Adrenal gland (tissue), 12 donors: ENCODE results near the gene TUBB4A. TPM values are rescaled to one million over a fixed set of nuclear protein-coding genes. Genes with fewer than 3 reads are reported as not detected.

Source experiments
- DNase-seq, 7 donors: peaks; one replicate each; pipeline ENCODE4 v3.0.0-alpha.2; 2019 to 2020
- H3K27ac ChIP-seq, 5 donors: fragments of 200-600 bp; sonication (generic) in 4 of 5; 1 replicate in 3 of 5; 2 replicates in 2 of 5; pipeline versions ENCODE4 v1.5.1 to v1.8.0; 2016 to 2020; ENCODE audit warnings: mild to moderate bottlenecking in 1 of 5
- H3K27me3 ChIP-seq: fragments of 200-600 bp; 2 replicates; pipeline ENCODE4 v1.8.0; 2021
- H3K36me3 ChIP-seq, 2 donors: fragments of 200-600 bp; replicated peaks in 1 of 2; 1 replicate in 1 of 2; 2 replicates in 1 of 2; pipeline versions ENCODE4 v1.5.1 to v1.8.0; 2018 to 2022
- H3K4me1 ChIP-seq, 2 donors: fragments of 200-600 bp; replicated peaks in 1 of 2; 1 replicate in 1 of 2; 2 replicates in 1 of 2; pipeline versions ENCODE4 v1.5.1 to v1.8.0; 2018 to 2021
- H3K4me3 ChIP-seq, 4 donors: fragments of 200-600 bp; sonication (generic) in 3 of 4; one replicate each; pipeline ENCODE4 v1.5.1; 2016 to 2018
- H3K9me3 ChIP-seq, 3 donors: fragments of 200-600 bp; sonication (generic) in 1 of 3; replicated peaks in 1 of 3; 1 replicate in 2 of 3; 2 replicates in 1 of 3; pipeline versions ENCODE4 v1.5.1 to v1.8.0; 2016 to 2021
- CTCF ChIP-seq, 6 experiments: fragments of 450-650 bp in 4 of 6; fragments of 200-600 bp in 2 of 6; sonication (generic) in 1 of 6; IDR thresholded peaks; 1 replicate in 5 of 6; 2 replicates in 1 of 6; pipeline versions ENCODE4 v1.5.1 to v1.8.0; 2016 to 2021; ENCODE audit warnings: antibody characterized with exemption in 6 of 6, mild to moderate bottlenecking in 2 of 6, moderate library complexity in 1 of 6
- POLR2A ChIP-seq, 2 donors: fragments of 450-650 bp; IDR thresholded peaks; one replicate each; pipeline ENCODE4 v1.6.1; 2017; ENCODE audit warnings: antibody characterized with exemption in 2 of 2, mild to moderate bottlenecking in 2 of 2, moderate library complexity in 1 of 2
- WGBS, 4 donors: extraction: QIAGEN DNeasy Blood & Tissue Kit in 2 of 4; methylation state at CpG; one replicate each; pipeline versions ENCODE4 v1.1.5 to v1.1.7; 2013 to 2017; 5-methylcytosine and 5-hydroxymethylcytosine counted together
- intact Hi-C, 2 donors: fragments of 100-400 bp; cut with DNase I; formaldehyde crosslinking; loops; one replicate each; pipeline versions ENCODE4 v1.14.1 to v1.15.0; 2022 to 2023
- polyA plus RNA-seq, 3 donors: library from polyadenylated mRNA; stranded (reverse); fragments of 200-250 nt in 2 of 3; fragments of 350-450 nt in 1 of 3; fragmentation: Illumina TruSeq in 1 of 3; extraction: RNeasy Lipid Tissue Mini Kit (QIAGEN cat#74804) in 1 of 3; gene quantifications; one replicate each; pipeline ENCODE4 v1.2.3, GENCODE V29; 2013 to 2014
- total RNA-seq, 9 donors: library from RNA; depleted of rRNA in 4 of 9; stranded (reverse); fragments of >200 nt in 4 of 9; fragments of 120-200 nt in 1 of 9; fragmentation: NEBNext Ultra II Directional in 1 of 9; extraction: Animal tissue kit (Norgen Biotek cat#: 25700) in 1 of 9; gene quantifications; one replicate each; pipeline versions ENCODE4 v1.1.0 to v1.2.4, GENCODE V29; 2013 to 2023
- donor health status: healthy with polysubstance abuse.
- donor health status: Bipolar disorder and iron deficiency.
- donor health status: DM: yes; HTN: yes; CAD: no.
- donor health status: DM: no; HTN: no; CAD: no.
- donor health status: DM: no; HTN: no; CAD: no.
- donor health status: DM: yes; HTN: yes; CAD: no.

Gene TUBB4A
- total and polyA plus RNA-seq, 12 donors: 50.4 to 752 (median 138) TPM

DNA sequence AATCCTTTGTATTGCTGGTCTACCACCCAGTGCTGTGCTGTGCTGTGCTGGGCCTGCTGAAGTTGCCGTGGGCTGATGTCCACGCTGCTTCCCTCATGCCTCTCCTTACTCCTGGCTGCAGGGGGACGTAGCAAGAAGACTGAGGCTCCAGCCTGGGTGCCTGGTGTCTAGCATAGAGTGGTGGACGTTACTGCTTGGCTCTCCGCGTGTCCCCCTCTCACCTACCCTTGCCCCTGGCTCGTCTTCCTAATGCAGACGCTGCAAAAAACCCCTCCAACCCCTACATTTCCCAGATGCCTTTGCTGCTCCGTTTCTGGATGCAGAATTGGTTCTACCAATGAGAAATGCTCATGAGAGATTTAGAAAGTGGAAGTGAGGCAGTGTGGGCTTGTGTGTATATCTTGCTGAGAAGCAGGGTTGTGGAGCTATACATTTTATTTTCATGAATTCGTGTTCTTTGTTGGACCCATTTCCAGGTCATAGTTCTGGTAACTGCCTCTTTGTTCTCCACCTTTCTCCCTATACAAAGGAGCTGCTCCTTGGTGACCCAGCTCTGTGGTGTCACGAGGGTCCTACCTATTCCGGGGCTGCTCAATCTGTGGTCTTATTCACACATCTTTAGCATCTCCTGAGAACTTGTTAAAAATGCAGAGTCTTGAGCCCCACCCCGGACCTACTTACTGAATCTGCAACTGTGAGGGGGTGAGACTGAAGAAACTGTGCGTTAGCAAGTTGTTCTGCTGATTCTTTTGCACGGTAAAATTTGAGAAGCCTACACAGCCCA, 12.6 kb downstream of the TUBB4A start:
- 57 to 71% (median 62%) methylated on average over 15 of the region's 15 CpGs for WGBS, 4 donors
- H3K36me3 ChIP-seq: no peaks in the 10 kb centered on the region
- H3K4me1 ChIP-seq: no peaks in the 10 kb centered on the region
- no peak for DNase-seq
- H3K4me3 ChIP-seq: no peak overlapping the region
- no peaks in the 10 kb centered on the region for H3K27me3 ChIP-seq
- no peak for TF ChIP-seq CTCF (IDR thresholded peaks at IDR 0.05)
- no peak for TF ChIP-seq POLR2A (IDR thresholded peaks at IDR 0.05)
- H3K9me3 ChIP-seq: no peaks in the 10 kb centered on the region
- intact Hi-C loops: no loop called here
- H3K27ac ChIP-seq: no peak overlapping the region

GRCh38 chr19:6484831-6485230, 17.3 kb downstream of the TUBB4A start:
- TF ChIP-seq POLR2A (IDR thresholded peaks at IDR 0.05): no peak
- TF ChIP-seq CTCF (IDR thresholded peaks at IDR 0.05): no peak
- DNase-seq: no peak
- no peak overlapping the region for H3K4me3 ChIP-seq
- 91 to 94% (median 93%) methylated on average over 7 of the region's 7 CpGs for WGBS, 4 donors
- no peaks in the 10 kb centered on the region for H3K27me3 ChIP-seq
- H3K27ac ChIP-seq: no peak overlapping the region
- H3K4me1 ChIP-seq: no peaks in the 10 kb centered on the region
- intact Hi-C loops: no loop called here
- no peaks in the 10 kb centered on the region for H3K9me3 ChIP-seq
- H3K36me3 ChIP-seq: no peaks in the 10 kb centered on the region

- H3K27me3 ChIP-seq: no peaks in the 10 kb centered on the region
- no peak overlapping the region for H3K4me3 ChIP-seq
- no peak for DNase-seq
- intact Hi-C loops: no loop called here
- H3K27ac ChIP-seq: no peak overlapping the region
- TF ChIP-seq CTCF (IDR thresholded peaks at IDR 0.05): no peak
- no peak for TF ChIP-seq POLR2A (IDR thresholded peaks at IDR 0.05)
- no peaks in the 10 kb centered on the region for H3K4me1 ChIP-seq
- no peaks in the 10 kb centered on the region for H3K9me3 ChIP-seq
- WGBS, 4 donors: 83 to 93% (median 88%) methylated on average over 8 of the region's 8 CpGs
- no peaks in the 10 kb centered on the region for H3K36me3 ChIP-seq
Measured at GRCh38 chr19:6484230-6484629, 17.9 kb downstream of the TUBB4A start.

GRCh38 chr19:6483235-6483634, 18.9 kb downstream of the TUBB4A start:
- DNase-seq: no peak
- no peak for TF ChIP-seq CTCF (IDR thresholded peaks at IDR 0.05)
- no peak for TF ChIP-seq POLR2A (IDR thresholded peaks at IDR 0.05)
- H3K9me3 ChIP-seq: no peaks in the 10 kb centered on the region
- WGBS, 4 donors: 63 to 70% (median 64%) methylated on average over 3 of the region's 3 CpGs
- intact Hi-C loops: no loop called here
- H3K27ac ChIP-seq: no peak overlapping the region
- no peak overlapping the region for H3K4me3 ChIP-seq
- H3K36me3 ChIP-seq: no peaks in the 10 kb centered on the region
- no peaks in the 10 kb centered on the region for H3K4me1 ChIP-seq
- no peaks in the 10 kb centered on the region for H3K27me3 ChIP-seq
